Aorta (tissue), 5 donors: ENCODE measurements around the gene SLC16A2. TPM values are rescaled to one million over a fixed set of nuclear protein-coding genes. Genes with fewer than 3 reads are reported as not detected.

ENCODE experiments used
- ATAC-seq: fragments of 200-7000 bp; cut with Tn5 transposase; one replicate; pipeline ENCODE4 v1.9.1; 2022; ENCODE audit warnings: moderate library complexity; ENCODE audit not compliant: low FRiP score
- DNase-seq, 2 donors: peaks; one replicate each; pipeline ENCODE4 v3.0.0-alpha.2; 2020
- H3K27ac ChIP-seq, 2 donors: one replicate each; pipeline ENCODE4 v1.5.1; 2013; ENCODE audit warnings: low read length in 2 of 2, mild to moderate bottlenecking in 2 of 2, moderate library complexity in 2 of 2, control low read depth in 1 of 2, inconsistent platforms in 1 of 2, low read depth in 1 of 2
- H3K27me3 ChIP-seq, 2 donors: one replicate each; pipeline ENCODE4 v1.6.1; 2013; ENCODE audit warnings: control low read depth in 1 of 2, low read length in 1 of 2, mild to moderate bottlenecking in 1 of 2, moderate library complexity in 1 of 2; ENCODE audit not compliant: insufficient read depth in 2 of 2, control insufficient read depth in 1 of 2
- H3K36me3 ChIP-seq, 2 donors: one replicate each; pipeline ENCODE4 v1.6.1; 2013; ENCODE audit warnings: control low read depth in 1 of 2, low read length in 1 of 2, mild to moderate bottlenecking in 1 of 2; ENCODE audit not compliant: insufficient read depth in 2 of 2, control insufficient read depth in 1 of 2
- H3K4me1 ChIP-seq, 2 donors: one replicate each; pipeline ENCODE4 v1.6.1; 2013; ENCODE audit warnings: low read length in 2 of 2, control low read depth in 1 of 2, mild to moderate bottlenecking in 1 of 2, moderate library complexity in 1 of 2; ENCODE audit not compliant: insufficient read depth in 2 of 2, control insufficient read depth in 1 of 2
- H3K4me3 ChIP-seq, 2 donors: one replicate each; pipeline ENCODE4 v1.5.1; 2013; ENCODE audit warnings: low read length in 2 of 2, control low read depth in 1 of 2, mild to moderate bottlenecking in 1 of 2
- H3K9me3 ChIP-seq: one replicate; pipeline ENCODE4 v1.6.1; 2013; ENCODE audit warnings: mild to moderate bottlenecking, low read length; ENCODE audit not compliant: control insufficient read depth
- WGBS, 2 donors: extraction: QIAGEN DNeasy Blood & Tissue Kit; methylation state at CpG; one replicate each; pipeline ENCODE4 v1.1.7; 2013; 5-methylcytosine and 5-hydroxymethylcytosine counted together
- intact Hi-C, 2 donors: fragments of 100-400 bp; cut with DNase I; formaldehyde crosslinking; loops; one replicate each; pipeline versions ENCODE4 v1.14.2 to v1.15.0; 2022
- polyA plus RNA-seq, 2 donors: library from polyadenylated mRNA; stranded (reverse); fragments of 200-250 nt; gene quantifications; one replicate each; pipeline ENCODE4 v1.2.3, GENCODE V29; 2013
- total RNA-seq, 2 donors: library from RNA; stranded (reverse); fragmentation: NEBNext Ultra II Directional; extraction: Animal tissue kit (Norgen Biotek cat#: 25700); gene quantifications; one replicate each; pipeline ENCODE4 v1.2.1, GENCODE V29; 2021
- donor health status: healthy with polysubstance abuse.
- donor health status: Bipolar disorder and iron deficiency.
- donor health status: DM: no; HTN: no; CAD: no.
- donor health status: DM: no; HTN: no; CAD: no.
- donor health status: DM: yes; HTN: yes; CAD: no.

Gene SLC16A2
- total and polyA plus RNA-seq, 4 donors, result 1.6 to 30.6 (median 10.1) TPM

DNA sequence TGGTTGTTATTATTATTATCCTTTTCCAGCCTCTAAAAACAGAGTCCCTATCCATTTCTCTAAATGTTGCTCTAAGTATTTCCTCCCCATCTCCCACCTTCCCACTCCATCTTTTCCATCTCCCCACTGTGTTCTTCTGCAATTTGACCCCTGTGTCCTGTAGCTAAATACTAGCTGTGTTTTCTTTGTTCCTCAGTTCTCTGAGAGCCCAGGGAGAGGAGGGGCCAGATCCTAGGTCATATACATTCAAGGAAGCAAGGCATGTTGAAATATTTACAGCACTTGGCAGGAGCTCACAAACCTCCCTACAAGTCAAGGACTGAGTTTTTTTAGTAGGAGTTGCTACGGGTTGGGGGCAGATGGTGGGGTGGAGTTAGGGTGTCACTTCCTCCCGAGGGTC, 10.5 kb downstream of the SLC16A2 start:
- no peak overlapping the region for H3K4me3 ChIP-seq
- WGBS, 2 donors, result 47 to 62% methylated on average over 2 of the region's 2 CpGs
- H3K27ac ChIP-seq, result no peak overlapping the region
- DNase-seq, result no peak
- no peaks in the 10 kb centered on the region for H3K36me3 ChIP-seq
- intact Hi-C loops, result loop anchor here in 1 of 2 donors (10.0 kb wide), 1 partner anchor 57 kb away; no protein-coding TSS in a partner anchor
- no peaks in the 10 kb centered on the region for H3K27me3 ChIP-seq
- no peak for ATAC-seq
- no peaks in the 10 kb centered on the region for H3K9me3 ChIP-seq
- no peaks in the 10 kb centered on the region for H3K4me1 ChIP-seq

DNA sequence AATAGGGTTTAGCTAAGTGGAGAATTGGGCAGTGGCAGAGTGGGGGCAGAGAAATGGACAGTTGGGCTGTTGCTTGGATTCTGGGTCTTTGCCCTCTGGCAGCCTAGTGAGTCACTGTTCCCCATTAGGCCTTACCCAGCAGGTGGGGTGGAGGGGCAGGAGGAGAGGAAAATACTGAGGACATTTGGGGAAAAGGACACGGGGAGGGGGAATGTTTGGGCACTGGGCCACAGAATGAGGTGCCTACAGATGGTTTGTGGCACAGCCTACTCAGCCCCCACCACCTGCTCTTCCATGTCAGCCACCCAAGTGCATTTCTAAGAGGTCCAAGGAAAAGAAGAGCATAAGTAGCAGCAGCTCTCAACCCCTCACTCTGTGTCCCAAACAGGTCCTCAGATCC, 13.0 kb downstream of the SLC16A2 start:
- WGBS, 2 donors, result 65 to 70% methylated on average over 1 of the region's 1 CpG
- no peak overlapping the region for H3K27ac ChIP-seq
- intact Hi-C loops, result loop anchor here in 1 of 2 donors (10.0 kb wide), 1 partner anchor 60 kb away; no protein-coding TSS in a partner anchor
- H3K36me3 ChIP-seq, result no peaks in the 10 kb centered on the region
- H3K4me1 ChIP-seq, result no peaks in the 10 kb centered on the region
- ATAC-seq (no peak), DNase-seq (no peak)
- H3K4me3 ChIP-seq, result no peak overlapping the region
- no peaks in the 10 kb centered on the region for H3K9me3 ChIP-seq
- H3K27me3 ChIP-seq, result no peaks in the 10 kb centered on the region

DNA sequence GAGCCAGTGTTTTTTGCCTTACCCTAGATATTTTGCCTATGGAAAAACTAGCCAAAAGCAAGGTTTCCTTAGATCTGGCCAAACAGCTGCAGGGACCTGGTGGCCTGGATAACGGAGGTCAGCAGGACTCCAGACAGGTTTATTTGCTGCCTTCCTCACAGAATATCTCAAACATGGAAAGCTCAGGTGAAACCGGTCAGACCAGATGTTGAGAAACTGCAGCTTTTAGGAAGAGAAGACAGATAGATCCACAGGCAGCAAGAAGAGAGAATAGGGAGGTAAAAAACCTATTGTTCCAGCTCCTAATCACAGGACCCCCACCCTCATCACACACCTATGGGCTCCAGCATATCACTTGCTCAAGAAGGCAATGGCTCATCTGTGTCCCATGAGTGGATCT, 16.2 kb downstream of the SLC16A2 start:
- WGBS, 2 donors, result 74 to 93% methylated on average over 2 of the region's 2 CpGs
- no peak for ATAC-seq
- intact Hi-C loops, result loop anchor here in 1 of 2 donors (10.0 kb wide), 1 partner anchor 63 kb away; no protein-coding TSS in a partner anchor

DNA sequence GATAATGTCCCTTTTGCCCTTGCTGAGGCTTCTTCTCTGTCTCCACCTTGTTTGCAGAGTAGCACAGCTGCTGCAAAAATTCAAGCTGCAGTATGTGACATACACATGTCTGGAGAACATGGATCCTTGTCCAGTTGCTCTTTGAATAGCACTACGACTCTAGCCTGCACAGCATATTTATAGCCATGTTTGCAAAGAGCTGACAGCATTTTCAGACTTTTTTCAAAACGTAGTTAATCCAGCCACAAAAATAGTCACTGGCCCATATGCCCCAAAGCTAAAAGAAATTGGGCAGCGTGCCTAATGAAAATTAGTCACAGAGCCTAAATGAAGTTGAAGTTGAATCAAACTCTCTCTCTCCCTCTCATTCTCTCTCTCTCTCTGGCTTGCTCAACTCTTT, 17.5 kb downstream of the SLC16A2 start:
- 24 to 32% methylated on average over 3 of the region's 3 CpGs for WGBS, 2 donors
- H3K4me1 ChIP-seq, result no peaks in the 10 kb centered on the region
- H3K36me3 ChIP-seq, result no peaks in the 10 kb centered on the region
- H3K27ac ChIP-seq, result no peak overlapping the region
- DNase-seq (no peak), ATAC-seq (no peak)
- no peak overlapping the region for H3K4me3 ChIP-seq
- H3K9me3 ChIP-seq, result no peaks in the 10 kb centered on the region
- intact Hi-C loops, result loop anchor here in 1 of 2 donors (10.0 kb wide), 1 partner anchor 64 kb away; no protein-coding TSS in a partner anchor
- no peaks in the 10 kb centered on the region for H3K27me3 ChIP-seq

More for the DNA sequence above, 16.2 kb downstream of the SLC16A2 start:
- Histone ChIP-seq H3K27ac (no peak overlapping the region), H3K9me3 (no peaks in the 10 kb centered on the region), H3K4me3 (no peak overlapping the region), H3K36me3 (no peaks in the 10 kb centered on the region), H3K4me1 (no peaks in the 10 kb centered on the region), H3K27me3 (no peaks in the 10 kb centered on the region)
- no peak for DNase-seq

DNA sequence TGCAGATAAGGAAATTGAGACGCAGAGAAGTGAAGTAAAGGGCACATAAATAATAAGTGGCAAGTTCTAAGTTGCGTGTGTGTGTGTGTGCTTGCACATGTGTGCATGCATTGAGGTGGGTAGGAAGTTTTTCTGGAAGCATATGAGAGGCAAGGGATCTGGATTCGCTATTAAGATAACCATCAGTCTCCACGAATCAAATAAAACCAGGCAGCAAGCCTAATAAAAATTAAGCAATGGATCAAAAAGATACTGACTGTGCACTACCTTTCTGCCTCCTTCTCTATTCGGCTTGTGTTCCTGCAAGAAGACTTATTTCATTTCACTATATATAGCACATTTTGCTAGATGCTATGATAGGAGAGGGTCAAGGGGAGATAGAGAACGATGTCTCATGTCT, 23.8 kb downstream of the SLC16A2 start:
- ATAC-seq, result no peak
- DNase-seq, result no peak
- H3K36me3 ChIP-seq, result no peaks in the 10 kb centered on the region
- WGBS, 2 donors, result 62 to 76% methylated on average over 6 of the region's 6 CpGs
- H3K9me3 ChIP-seq, result no peaks in the 10 kb centered on the region
- H3K4me3 ChIP-seq, result no peak overlapping the region
- H3K4me1 ChIP-seq, result no peaks in the 10 kb centered on the region
- H3K27ac ChIP-seq, result no peak overlapping the region
- intact Hi-C loops, result no loop called here
- H3K27me3 ChIP-seq, result no peaks in the 10 kb centered on the region

DNA sequence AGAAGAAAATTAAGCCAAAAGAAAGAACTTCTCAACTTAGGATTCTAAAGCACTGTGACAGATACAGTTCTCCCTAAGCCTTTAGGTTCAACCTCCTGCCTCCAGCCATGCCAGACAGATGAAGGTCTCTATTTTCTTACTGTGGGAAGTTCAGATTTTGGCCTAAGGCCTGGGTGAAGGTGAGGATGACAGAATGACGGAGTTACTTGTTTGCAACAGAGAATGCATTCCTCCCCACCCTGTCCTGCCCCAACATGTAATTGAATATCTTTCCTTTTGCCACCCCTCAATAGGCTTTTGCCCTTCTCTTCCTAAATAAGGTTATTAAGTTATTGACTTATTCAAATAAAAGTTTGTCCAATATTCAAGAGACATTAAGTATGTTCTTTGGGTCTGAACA, 25.6 kb downstream of the SLC16A2 start:
- 91 to 98% methylated on average over 1 of the region's 1 CpG for WGBS, 2 donors
- ATAC-seq (no peak), DNase-seq (no peak)
- no peaks in the 10 kb centered on the region for H3K27me3 ChIP-seq
- H3K36me3 ChIP-seq, result no peaks in the 10 kb centered on the region
- H3K4me1 ChIP-seq, result no peaks in the 10 kb centered on the region
- no peak overlapping the region for H3K27ac ChIP-seq
- intact Hi-C loops, result no loop called here
- H3K9me3 ChIP-seq, result no peaks in the 10 kb centered on the region
- no peak overlapping the region for H3K4me3 ChIP-seq

DNA sequence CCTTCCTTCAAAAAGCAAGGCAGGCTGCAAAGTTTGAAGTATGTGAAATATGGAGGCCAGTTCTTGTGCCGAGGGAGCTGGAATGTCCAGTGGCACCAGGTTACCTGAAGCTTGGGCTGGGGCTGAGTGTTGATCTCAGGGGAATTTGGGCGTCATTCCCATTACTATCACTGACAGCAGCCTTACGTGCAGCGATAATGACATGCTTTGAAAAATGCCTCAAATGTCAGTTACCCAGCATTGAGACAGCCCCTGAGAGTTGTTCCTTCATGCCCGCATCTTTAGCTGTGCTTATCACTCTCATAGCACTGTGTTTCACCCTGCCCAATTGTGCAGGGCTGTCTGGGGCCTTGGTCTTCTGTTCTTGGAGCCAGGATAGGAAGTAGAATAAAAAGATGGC, 27.4 kb downstream of the SLC16A2 start:
- 87 to 97% methylated on average over 5 of the region's 5 CpGs for WGBS, 2 donors
- H3K27ac ChIP-seq, result no peak overlapping the region
- H3K4me1 ChIP-seq, result no peaks in the 10 kb centered on the region
- no peaks in the 10 kb centered on the region for H3K36me3 ChIP-seq
- no peak for ATAC-seq
- H3K27me3 ChIP-seq, result no peaks in the 10 kb centered on the region
- no peaks in the 10 kb centered on the region for H3K9me3 ChIP-seq
- H3K4me3 ChIP-seq, result no peak overlapping the region
- intact Hi-C loops, result no loop called here
- DNase-seq, result no peak

DNA sequence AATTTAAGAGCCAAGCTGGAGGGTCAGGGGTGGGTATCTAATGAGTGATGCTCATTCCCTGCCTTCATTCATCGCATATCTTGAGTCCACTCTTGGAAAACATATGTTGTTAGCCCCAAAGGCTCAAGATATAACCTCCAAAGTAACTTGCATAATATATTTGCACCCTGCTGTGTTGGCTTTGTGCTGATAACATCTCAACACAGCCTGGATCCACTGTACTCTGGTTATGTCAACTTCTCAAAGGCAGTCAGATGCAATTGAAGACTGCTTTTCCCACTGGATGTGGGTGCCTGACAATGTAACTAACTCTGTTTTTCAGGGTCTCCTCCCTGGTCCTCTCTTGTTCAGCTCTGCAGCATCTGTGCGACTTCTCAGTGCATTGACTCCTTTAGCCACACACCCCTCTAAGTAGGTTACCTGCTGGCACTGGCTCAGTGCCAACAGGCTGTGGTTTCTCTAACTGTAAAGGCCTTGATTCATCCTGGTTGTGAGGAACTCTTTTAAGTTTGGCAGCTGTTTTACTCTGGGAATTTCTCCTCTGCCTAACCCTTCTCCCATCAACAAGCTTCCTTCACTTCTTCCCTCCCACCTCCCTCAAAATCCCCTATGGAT, 28.1 kb downstream of the SLC16A2 start:
- no peaks in the 10 kb centered on the region for H3K9me3 ChIP-seq
- no peak overlapping the region for H3K4me3 ChIP-seq
- H3K27me3 ChIP-seq, result no peaks in the 10 kb centered on the region
- ATAC-seq (no peak), DNase-seq (no peak)
- no peaks in the 10 kb centered on the region for H3K4me1 ChIP-seq
- no peak overlapping the region for H3K27ac ChIP-seq
- H3K36me3 ChIP-seq, result no peaks in the 10 kb centered on the region
- intact Hi-C loops, result no loop called here
- 88 to 96% methylated on average over 2 of the region's 2 CpGs for WGBS, 2 donors

DNA sequence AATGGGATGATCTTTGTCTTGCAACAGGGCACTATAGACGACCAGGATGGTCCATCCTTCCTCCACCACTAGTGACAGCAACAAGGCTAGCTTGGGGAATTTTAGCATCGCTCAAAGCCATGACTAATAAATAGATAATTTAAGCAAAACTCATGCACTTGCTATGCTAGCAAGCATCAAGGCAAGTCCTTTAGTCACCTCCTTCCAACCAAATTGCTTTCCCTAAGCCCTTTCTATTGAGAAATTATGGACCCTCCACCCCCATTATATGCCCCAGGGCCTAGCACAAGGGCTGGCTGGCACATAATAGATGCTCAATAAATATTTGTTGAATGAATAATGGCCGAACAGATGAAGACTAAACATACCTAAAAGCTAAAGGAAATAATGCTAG, 28.6 kb downstream of the SLC16A2 start:
- no peak for DNase-seq
- WGBS, 2 donors, result 57 to 85% methylated on average over 3 of the region's 3 CpGs
- no peaks in the 10 kb centered on the region for H3K9me3 ChIP-seq
- intact Hi-C loops, result no loop called here
- no peak overlapping the region for H3K27ac ChIP-seq
- H3K36me3 ChIP-seq, result no peaks in the 10 kb centered on the region
- no peaks in the 10 kb centered on the region for H3K4me1 ChIP-seq
- no peaks in the 10 kb centered on the region for H3K27me3 ChIP-seq
- H3K4me3 ChIP-seq, result no peak overlapping the region
- ATAC-seq, result no peak
